ENCODE results near the gene MED13L. TPM values are rescaled to one million over a fixed set of nuclear protein-coding genes. Genes with fewer than 3 reads are reported as not detected.

The MED13L gene
- total RNA-seq, 1 donor from 2014 or later = 117 TPM

- H3K27ac ChIP-seq = no peak overlapping the region
- TF ChIP-seq CTCF (IDR thresholded peaks at IDR 0.05) = no peak
- H3K36me3 ChIP-seq = no peaks in the 10 kb centered on the region
- no peak overlapping the region for H3K4me3 ChIP-seq
- no peaks in the 10 kb centered on the region for H3K9me3 ChIP-seq
- intact Hi-C loops (cut with DNase I) = loop anchor here (10.0 kb wide), 1 partner anchor 108 kb away; no protein-coding TSS in a partner anchor
- peaks cover 9 to 68% of the 10 kb centered on the region in 2 donors for H3K4me1 ChIP-seq
- no peaks in the 10 kb centered on the region for H3K27me3 ChIP-seq
- no peak for DNase-seq (ENCODE audit: low spot score in 2 of 2)
Measured at GRCh38 chr12:116122628-116123027, 154.9 kb downstream of the MED13L start.

- no peak overlapping the region for H3K4me3 ChIP-seq
- DNase-seq (ENCODE audit: low spot score in 2 of 2) = no peak
- H3K27ac ChIP-seq = no peak overlapping the region
- no peak for TF ChIP-seq CTCF (IDR thresholded peaks at IDR 0.05)
- no peaks in the 10 kb centered on the region for H3K27me3 ChIP-seq
- H3K4me1 ChIP-seq = peaks cover 9 to 61% of the 10 kb centered on the region in 2 donors
- intact Hi-C loops (cut with DNase I) = loop anchor here (10.0 kb wide), 1 partner anchor 107 kb away; no protein-coding TSS in a partner anchor
- no peaks in the 10 kb centered on the region for H3K9me3 ChIP-seq
- H3K36me3 ChIP-seq = no peaks in the 10 kb centered on the region
Measured at GRCh38 chr12:116121453-116121871, 156.0 kb downstream of the MED13L start.

GRCh38 chr12:116116650-116117424 lies 160.7 kb downstream of the MED13L start:
- no peak for DNase-seq (ENCODE audit: low spot score in 2 of 2)
- no peaks in the 10 kb centered on the region for H3K9me3 ChIP-seq
- H3K4me1 ChIP-seq = peaks cover 0 to 27% of the 10 kb centered on the region in 2 donors
- no peaks in the 10 kb centered on the region for H3K27me3 ChIP-seq
- no peak overlapping the region for H3K4me3 ChIP-seq
- no peak for TF ChIP-seq CTCF (IDR thresholded peaks at IDR 0.05)
- no peak overlapping the region for H3K27ac ChIP-seq
- intact Hi-C loops (cut with DNase I) = no loop called here
- H3K36me3 ChIP-seq = no peaks in the 10 kb centered on the region

- intact Hi-C loops (cut with DNase I) = no loop called here
- Histone ChIP-seq H3K27ac (no peak overlapping the region), H3K4me3 (no peak overlapping the region), H3K27me3 (no peaks in the 10 kb centered on the region), H3K36me3 (no peaks in the 10 kb centered on the region), H3K9me3 (no peaks in the 10 kb centered on the region), H3K4me1 (peaks cover 0 to 12% of the 10 kb centered on the region in 2 donors)
- no peak for DNase-seq (ENCODE audit: low spot score in 2 of 2)
- TF ChIP-seq CTCF (IDR thresholded peaks at IDR 0.05) = no peak
Measured at GRCh38 chr12:116113398-116114130, 163.9 kb downstream of the MED13L start.

- Histone ChIP-seq H3K27me3 (no peaks in the 10 kb centered on the region), H3K27ac (no peak overlapping the region), H3K9me3 (no peaks in the 10 kb centered on the region), H3K4me1 (peaks cover 0 to 2% of the 10 kb centered on the region in 2 donors), H3K4me3 (no peak overlapping the region), H3K36me3 (no peaks in the 10 kb centered on the region)
- intact Hi-C loops (cut with DNase I) = no loop called here
- no peak for TF ChIP-seq CTCF (IDR thresholded peaks at IDR 0.05)
- DNase-seq (ENCODE audit: low spot score in 2 of 2) = no peak
Measured at GRCh38 chr12:116106870-116107269, 170.6 kb downstream of the MED13L start.

Data from ascending aorta (tissue), 2 donors.